Measurements from ENCODE around the gene AFAP1. TPM values are rescaled to one million over a fixed set of nuclear protein-coding genes. Genes with fewer than 3 reads are reported as not detected.

The AFAP1 gene
- total RNA-seq, 1 donor from 2014 or later = 6.8 TPM

DNA sequence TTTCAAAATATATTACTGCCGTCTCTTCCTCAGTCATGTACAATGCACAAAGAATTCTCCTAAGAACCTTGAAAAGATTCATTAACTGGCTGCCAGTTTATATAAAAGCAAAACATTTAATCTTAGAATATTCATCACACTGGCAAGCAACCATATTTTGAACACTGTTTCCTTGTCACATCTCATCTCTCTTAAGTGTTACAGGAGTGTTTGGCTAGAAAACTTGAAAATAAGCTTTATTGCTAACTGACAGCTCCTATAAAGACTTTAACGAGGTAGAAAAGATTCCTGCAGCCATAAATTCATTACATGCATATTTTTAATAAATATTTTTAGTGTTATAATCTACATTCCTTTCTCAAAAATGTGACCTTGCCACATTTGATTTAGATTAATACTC lies 149.6 kb downstream of the AFAP1 start:
- TF ChIP-seq, protein P1, sequence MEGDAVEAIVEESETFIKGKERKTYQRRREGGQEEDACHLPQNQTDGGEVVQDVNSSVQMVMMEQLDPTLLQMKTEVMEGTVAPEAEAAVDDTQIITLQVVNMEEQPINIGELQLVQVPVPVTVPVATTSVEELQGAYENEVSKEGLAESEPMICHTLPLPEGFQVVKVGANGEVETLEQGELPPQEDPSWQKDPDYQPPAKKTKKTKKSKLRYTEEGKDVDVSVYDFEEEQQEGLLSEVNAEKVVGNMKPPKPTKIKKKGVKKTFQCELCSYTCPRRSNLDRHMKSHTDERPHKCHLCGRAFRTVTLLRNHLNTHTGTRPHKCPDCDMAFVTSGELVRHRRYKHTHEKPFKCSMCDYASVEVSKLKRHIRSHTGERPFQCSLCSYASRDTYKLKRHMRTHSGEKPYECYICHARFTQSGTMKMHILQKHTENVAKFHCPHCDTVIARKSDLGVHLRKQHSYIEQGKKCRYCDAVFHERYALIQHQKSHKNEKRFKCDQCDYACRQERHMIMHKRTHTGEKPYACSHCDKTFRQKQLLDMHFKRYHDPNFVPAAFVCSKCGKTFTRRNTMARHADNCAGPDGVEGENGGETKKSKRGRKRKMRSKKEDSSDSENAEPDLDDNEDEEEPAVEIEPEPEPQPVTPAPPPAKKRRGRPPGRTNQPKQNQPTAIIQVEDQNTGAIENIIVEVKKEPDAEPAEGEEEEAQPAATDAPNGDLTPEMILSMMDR (IDR thresholded peaks at IDR 0.05; ENCODE audit: insufficient read depth, low read length, severe bottlenecking) = no peak
- H3K4me3 ChIP-seq (ENCODE audit: low read depth, low read length) = no peak overlapping the region
- DNase-seq (ENCODE audit: low read depth) = no peak
- H3K27me3 ChIP-seq (ENCODE audit: control insufficient read depth, insufficient read depth, low read length) = no peaks in the 10 kb centered on the region
- peaks cover 17% of the 10 kb centered on the region for H3K36me3 ChIP-seq (ENCODE audit: control insufficient read depth, insufficient read depth, low read length)
- FAIRE-seq = no peak

DNA sequence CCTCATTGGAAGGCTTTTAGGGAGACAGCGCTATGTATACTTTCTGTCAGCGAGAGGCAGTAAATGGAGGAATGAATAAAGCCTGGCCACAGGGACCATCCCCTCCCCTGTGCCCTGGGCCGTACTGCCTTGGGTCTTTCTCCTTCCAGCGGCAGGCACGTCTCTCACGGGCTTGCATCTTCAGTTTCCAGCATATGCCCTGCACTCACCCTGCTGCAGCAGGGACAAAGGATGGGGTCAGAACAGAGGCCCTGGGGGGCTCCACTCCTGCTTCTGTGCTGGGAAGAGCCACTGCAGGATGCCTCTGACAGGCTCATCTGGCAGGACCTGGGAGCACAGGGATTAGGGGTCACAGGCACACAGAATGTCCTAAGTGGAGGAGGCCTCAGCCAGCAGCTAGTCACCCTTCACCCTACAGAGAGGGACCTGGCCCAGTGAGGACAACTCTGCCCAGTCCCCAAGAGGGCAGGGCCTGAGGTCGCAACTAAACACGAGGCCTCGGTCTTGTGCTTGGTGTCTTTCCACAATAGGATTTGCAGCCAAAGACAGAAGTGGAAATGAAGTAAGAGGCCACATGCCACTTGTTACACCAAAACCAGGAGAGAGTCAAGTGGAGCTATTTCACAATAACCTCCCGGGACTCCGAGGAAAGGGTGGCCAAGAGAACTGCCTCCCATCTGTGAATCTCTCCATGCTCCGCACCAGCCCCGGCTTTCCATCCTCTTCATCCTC lies 150.8 kb downstream of the AFAP1 start:
- FAIRE-seq (no peak), DNase-seq (ENCODE audit: low read depth) (no peak)
- Histone ChIP-seq H3K4me3 (ENCODE audit: low read depth, low read length) (no peak overlapping the region), H3K36me3 (ENCODE audit: control insufficient read depth, insufficient read depth, low read length) (peaks cover 20% of the 10 kb centered on the region), H3K27me3 (ENCODE audit: control insufficient read depth, insufficient read depth, low read length) (no peaks in the 10 kb centered on the region)
- TF ChIP-seq, protein P1 (IDR thresholded peaks at IDR 0.05; ENCODE audit: insufficient read depth, low read length, severe bottlenecking) = no peak

DNA sequence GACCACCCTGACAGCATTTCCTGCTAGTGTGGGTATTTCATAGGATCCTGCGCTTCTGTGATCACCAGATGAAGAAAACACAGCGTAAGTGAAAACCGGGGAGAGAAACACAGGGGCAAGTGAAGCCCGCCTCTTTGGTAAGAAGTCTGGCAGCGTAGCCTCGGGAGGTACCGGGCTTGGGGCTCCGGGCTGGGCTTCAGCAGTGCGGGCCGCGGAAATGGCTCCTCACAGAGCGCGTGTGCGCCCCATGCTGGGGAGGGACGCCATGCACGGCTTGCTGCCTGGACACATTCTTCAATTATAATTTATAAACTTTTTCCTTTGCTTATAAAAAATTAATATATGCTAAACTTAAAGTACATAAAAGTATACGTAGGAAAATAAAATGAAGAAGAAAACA lies 151.5 kb downstream of the AFAP1 start:
- no peak for FAIRE-seq
- DNase-seq (ENCODE audit: low read depth) = no peak
- H3K36me3 ChIP-seq (ENCODE audit: control insufficient read depth, insufficient read depth, low read length) = peaks cover 21% of the 10 kb centered on the region
- H3K4me3 ChIP-seq (ENCODE audit: low read depth, low read length) = no peak overlapping the region
- TF ChIP-seq, protein P1 (IDR thresholded peaks at IDR 0.05; ENCODE audit: insufficient read depth, low read length, severe bottlenecking) = no peak
- no peaks in the 10 kb centered on the region for H3K27me3 ChIP-seq (ENCODE audit: control insufficient read depth, insufficient read depth, low read length)

DNA sequence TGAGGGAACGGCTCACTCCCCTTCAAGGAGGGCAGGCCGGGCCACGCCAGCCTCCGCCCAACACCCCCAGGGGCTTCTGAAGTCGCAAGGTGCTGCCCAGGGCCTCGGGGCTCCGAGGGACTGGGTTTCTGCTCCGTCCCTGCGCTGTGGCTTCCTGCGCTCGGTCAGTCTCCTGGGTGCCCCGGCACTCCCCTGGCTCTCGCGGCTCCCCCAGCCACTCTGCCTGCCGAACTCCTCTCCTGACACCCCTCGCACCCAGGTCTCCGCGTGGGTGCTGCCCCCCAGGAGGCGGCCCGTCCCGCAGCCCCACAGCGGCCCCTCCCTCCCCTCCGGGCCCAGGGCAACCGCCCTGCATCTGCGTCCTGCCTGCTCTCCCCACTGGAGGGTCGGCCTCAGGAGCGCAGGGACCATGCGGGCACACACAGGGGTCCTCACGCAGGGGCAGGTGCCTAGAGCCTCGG lies 151.9 kb downstream of the AFAP1 start:
- H3K36me3 ChIP-seq (ENCODE audit: control insufficient read depth, insufficient read depth, low read length) = peaks cover 20% of the 10 kb centered on the region
- no peak overlapping the region for H3K4me3 ChIP-seq (ENCODE audit: low read depth, low read length)
- FAIRE-seq = no peak
- H3K27me3 ChIP-seq (ENCODE audit: control insufficient read depth, insufficient read depth, low read length) = no peaks in the 10 kb centered on the region
- TF ChIP-seq, protein P1 (IDR thresholded peaks at IDR 0.05; ENCODE audit: insufficient read depth, low read length, severe bottlenecking) = no peak
- DNase-seq (ENCODE audit: low read depth) = no peak

DNA sequence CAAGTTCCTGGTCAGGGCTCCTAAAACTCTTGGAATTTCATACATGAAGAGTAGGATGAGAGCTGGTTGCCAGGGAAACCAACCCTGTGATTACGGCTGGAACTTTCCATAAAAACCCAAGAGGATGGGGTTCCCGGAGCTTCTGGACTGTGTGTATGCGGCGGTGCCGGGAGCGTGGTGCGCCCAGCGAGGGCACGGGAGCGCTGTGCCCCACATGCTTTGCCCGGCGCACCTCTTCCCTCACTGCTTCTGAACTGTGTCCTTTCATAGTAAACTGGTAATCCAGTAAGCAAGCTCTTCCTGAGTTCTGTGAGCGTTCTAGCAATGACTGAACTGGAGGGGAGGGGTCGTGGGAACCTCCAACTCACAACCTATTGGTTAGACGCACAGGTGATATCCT lies 152.6 kb downstream of the AFAP1 start:
- H3K36me3 ChIP-seq (ENCODE audit: control insufficient read depth, insufficient read depth, low read length) = peaks cover 19% of the 10 kb centered on the region
- FAIRE-seq = no peak

More for the DNA sequence above, 152.6 kb downstream of the AFAP1 start:
- TF ChIP-seq, protein P1 (IDR thresholded peaks at IDR 0.05; ENCODE audit: insufficient read depth, low read length, severe bottlenecking) = no peak
- Histone ChIP-seq H3K27me3 (ENCODE audit: control insufficient read depth, insufficient read depth, low read length) (no peaks in the 10 kb centered on the region), H3K4me3 (ENCODE audit: low read depth, low read length) (no peak overlapping the region)
- no peak for DNase-seq (ENCODE audit: low read depth)

All from bronchial epithelial cell (primary cell).